Activated T-helper 1 cell treated with anti-CD3 and anti-CD28 coated beads, Interleukin-2, amount 50 U/mL, for 16 hours (primary cell): ENCODE results near the gene ZKSCAN5.
A peak's percentile ranks its signal among the peaks of the same experiment; 100 is the strongest.

Experiments
- DNase-seq, 2 donors: peaks; one replicate each; pipeline ENCODE4 v3.0.0-alpha.2; 2020; ENCODE audit warnings: low read depth in 1 of 2, low spot score in 1 of 2

Gene ZKSCAN5

GRCh38 chr7:99504603-99505323 lies at the start of gene ZKSCAN5:
Gene ZKSCAN5 (plus strand): TSS chr7:99504662. CDS start chr7:99506045, 1,383 bp downstream.
- peak; percentile 94 to 95 for DNase-seq

GRCh38 chr7:99455874-99456273 lies 48.6 kb upstream of the ZKSCAN5 start:
- DNase-seq: no peak

GRCh38 chr7:99456288-99456687 lies 48.2 kb upstream of the ZKSCAN5 start:
- DNase-seq: no peak

GRCh38 chr7:99457050-99457649 lies 47.3 kb upstream of the ZKSCAN5 start:
- no peak for DNase-seq

GRCh38 chr7:99457650-99458493 lies 46.6 kb upstream of the ZKSCAN5 start:
- DNase-seq: no peak

- DNase-seq: no peak
These were observed 45.4 kb upstream of the ZKSCAN5 start for GRCh38 chr7:99459087-99459486.

- DNase-seq: no peak
These were observed 43.8 kb upstream of the ZKSCAN5 start for GRCh38 chr7:99460651-99461050.

GRCh38 chr7:99461221-99461620 lies 43.2 kb upstream of the ZKSCAN5 start:
- no peak for DNase-seq

GRCh38 chr7:99465421-99465768 lies 39.1 kb upstream of the ZKSCAN5 start:
- no peak for DNase-seq

GRCh38 chr7:99468336-99468918 lies 36.0 kb upstream of the ZKSCAN5 start:
- DNase-seq: no peak

GRCh38 chr7:99469381-99470065 lies 34.9 kb upstream of the ZKSCAN5 start:
- no peak for DNase-seq

GRCh38 chr7:99472561-99473314 lies 31.7 kb upstream of the ZKSCAN5 start, which contains the start of gene ZNF789:
Gene ZNF789 (plus strand): TSS chr7:99472890. CDS start chr7:99476457, 3,567 bp downstream.
- peak; percentile 97 for DNase-seq

- DNase-seq: no peak
These were observed 31.2 kb upstream of the ZKSCAN5 start for GRCh38 chr7:99473315-99473596.

GRCh38 chr7:99476107-99476506 lies 28.4 kb upstream of the ZKSCAN5 start:
- no peak for DNase-seq

GRCh38 chr7:99478464-99479440 lies 25.7 kb upstream of the ZKSCAN5 start:
- no peak for DNase-seq

- DNase-seq: no peak
These were observed 19.4 kb upstream of the ZKSCAN5 start for GRCh38 chr7:99485094-99485493.

GRCh38 chr7:99489235-99489634 lies 15.2 kb upstream of the ZKSCAN5 start:
- DNase-seq: no peak

- DNase-seq: no peak
These were observed 13.6 kb upstream of the ZKSCAN5 start for GRCh38 chr7:99490878-99491277.

GRCh38 chr7:99493823-99494222 lies 10.6 kb upstream of the ZKSCAN5 start:
- DNase-seq: no peak
